ENCODE results near the gene OR51A4.

GRCh38 chr11:4982678-4983077 lies 35.3 kb upstream of the OR51A4 start:
- TF ChIP-seq FOSL1 (tag; conservative IDR thresholded peaks at IDR 0.05) (no peak), CTCF (IDR thresholded peaks at IDR 0.05 in 2 of 3, conservative IDR thresholded peaks at IDR 0.05 in 1 of 3; ENCODE audit: insufficient read depth in 2 of 3, low read depth in 1 of 3, low read length in 3 of 3) (no peak), GABPB1 (CRISPR knock-in tag; IDR thresholded peaks at IDR 0.05) (no peak), SMARCE1 (IDR thresholded peaks at IDR 0.05) (no peak), KLF6 (CRISPR knock-in tag; IDR thresholded peaks at IDR 0.05; ENCODE audit: borderline replicate concordance) (no peak), ZNF354B (CRISPR knock-in tag; IDR thresholded peaks at IDR 0.05) (no peak), HMBOX1 (IDR thresholded peaks at IDR 0.05) (no peak), HNRNPUL1 (IDR thresholded peaks at IDR 0.05; ENCODE audit: low read length) (no peak), ZNF24 (IDR thresholded peaks at IDR 0.05) (no peak)

Data from K562 (cell line).